Measurements from ENCODE around the gene ICOSLG. TPM values are rescaled to one million over a fixed set of nuclear protein-coding genes. Genes with fewer than 3 reads are reported as not detected.
A peak's percentile ranks its signal among the peaks of the same experiment; 100 is the strongest.

The ICOSLG gene
- total and polyA plus RNA-seq, 2 of the 13 experiments (the other 11 are each of a cell fraction or from before 2014, with no cell fraction given), result 0.51 to 1.3 TPM

DNA sequence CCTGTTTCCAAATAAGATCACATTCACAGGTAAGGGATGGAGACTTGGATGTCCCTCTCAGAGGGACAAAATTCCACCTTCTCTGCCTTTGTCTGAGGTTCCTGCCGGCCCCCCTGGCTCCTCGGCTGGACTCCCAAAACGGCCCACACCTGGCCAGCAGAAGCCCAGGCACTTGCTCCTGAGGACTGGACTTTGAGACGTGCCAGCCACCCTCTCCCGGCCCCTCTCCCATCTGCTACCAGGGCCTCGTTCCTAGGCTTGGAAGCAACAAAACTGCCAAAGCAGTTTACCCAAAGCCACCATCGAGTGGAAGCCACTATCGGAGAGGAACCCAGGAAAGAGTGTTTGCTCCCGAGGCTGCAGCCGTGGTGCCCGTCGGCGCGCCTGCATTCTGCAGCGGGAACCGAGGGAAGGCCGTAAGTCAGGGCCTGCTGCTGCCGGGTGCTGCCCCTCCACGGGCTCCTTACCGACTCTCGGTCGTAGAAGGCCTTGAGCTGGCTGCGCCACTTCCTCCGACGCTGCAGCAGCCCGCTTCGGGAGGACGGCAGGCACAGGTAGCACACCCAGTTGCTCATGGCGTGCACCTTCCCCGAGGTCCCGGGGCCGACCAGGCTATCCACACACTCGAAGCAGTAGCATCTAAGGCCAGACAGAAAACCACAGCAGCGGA, 17.4 kb upstream of the ICOSLG start:
- Histone ChIP-seq H3K9me3 (ENCODE audit: low read length) (no peaks in the 10 kb centered on the region), H3K9ac (ENCODE audit: insufficient read depth, low read depth, low read length) (no peak overlapping the region), H4K20me1 (ENCODE audit: insufficient read depth, low read length) (no peaks in the 10 kb centered on the region), H3K4me2 (ENCODE audit: low read depth, low read length) (no peak overlapping the region), H3K4me1 (ENCODE audit: insufficient read depth, low read length) (peaks cover 15% of the 10 kb centered on the region), H2AFZ (ENCODE audit: low read length) (no peak overlapping the region), H3K27me3 (ENCODE audit: control insufficient read depth in 1 of 2, insufficient read depth in 2 of 2, low read length in 2 of 2) (peaks cover 0 to 6% of the 10 kb centered on the region in 2 experiments; a peak in 1 of 5 replicates), H3K27ac (ENCODE audit: extremely low read length, insufficient read depth, low read length) (no peak overlapping the region), H3K36me3 (replicated peaks in 1 of 2; ENCODE audit: control insufficient read depth in 1 of 2, insufficient read depth in 2 of 2, low read length in 2 of 2) (no peaks in the 10 kb centered on the region), H3K4me3 (replicated peaks in 1 of 3; ENCODE audit: insufficient read depth in 1 of 3, low read depth in 2 of 3, low read length in 3 of 3) (no peak overlapping the region), H3K79me2 (ENCODE audit: insufficient read depth, low read length) (no peaks in the 10 kb centered on the region)
- ATAC-seq, result peak; percentile 21
- in situ Hi-C loops (cut with HindIII; ENCODE audit: extremely low pct_ligation_motif_present, low pct_unique_long_range_greater_than_20kb) (no loop called here), intact Hi-C loops (cut with micrococcal nuclease; ENCODE audit: unreplicated experiment) (no loop called here)
- WGBS (ENCODE audit: low lambda C conversion rate), result 63% methylated on average over 20 of the region's 34 CpGs
- no peak for DNase-seq (ENCODE audit: low spot score)
- no peak for FAIRE-seq
- CTCF ChIA-PET (ENCODE audit: low intra/inter-chr PET ratio, low total read pairs), result no interaction called here
- POLR2A ChIA-PET, result no interaction called here
- BruUV-seq (replicated peaks), result no TSS peak
- TF ChIP-seq FOXK1 (CRISPR knock-in tag; IDR thresholded peaks at IDR 0.05; ENCODE audit: borderline replicate concordance, low read depth), result 0 out of 2 replicates have a peak, but pooled peaks have one; percentile 10
- TF ChIP-seq PHB2 (IDR thresholded peaks at IDR 0.05; ENCODE audit: partially characterized antibody), result no peak
- TF ChIP-seq LRRFIP1 (CRISPR knock-in tag; conservative IDR thresholded peaks at IDR 0.05), result no peak
- no peak for TF ChIP-seq SOX13 (IDR thresholded peaks at IDR 0.05)
- TF ChIP-seq SOX13 (CRISPR knock-in tag; conservative IDR thresholded peaks at IDR 0.05 in 1 of 2, IDR thresholded peaks at IDR 0.05 in 1 of 2), result no peak
- TF ChIP-seq ZSCAN20 (CRISPR knock-in tag; IDR thresholded peaks at IDR 0.05; ENCODE audit: borderline replicate concordance), result no peak
- TF ChIP-seq NRL (CRISPR knock-in tag; IDR thresholded peaks at IDR 0.05; ENCODE audit: borderline replicate concordance), result no peak
- TF ChIP-seq KDM4B (CRISPR knock-in tag; IDR thresholded peaks at IDR 0.05), result no peak
- no peak for TF ChIP-seq KLF11 (CRISPR knock-in tag; IDR thresholded peaks at IDR 0.05)
- TF ChIP-seq ZBTB38 (CRISPR knock-in tag; IDR thresholded peaks at IDR 0.05), result 0 out of 2 replicates have a peak, but pooled peaks have one; percentile 34
- TF ChIP-seq CCDC6 (CRISPR knock-in tag; IDR thresholded peaks at IDR 0.05), result no peak
- TF ChIP-seq MED13 (CRISPR knock-in tag; IDR thresholded peaks at IDR 0.05), result no peak
- no peak for TF ChIP-seq ELF4 (CRISPR knock-in tag; IDR thresholded peaks at IDR 0.05; ENCODE audit: borderline replicate concordance)
- TF ChIP-seq ZNF687 (CRISPR knock-in tag; IDR thresholded peaks at IDR 0.05), result peak; percentile 37
- TF ChIP-seq HMGXB4 (CRISPR knock-in tag; IDR thresholded peaks at IDR 0.05; ENCODE audit: borderline replicate concordance in 1 of 2, low read depth in 1 of 2), result no peak
- no peak for TF ChIP-seq EEA1 (CRISPR knock-in tag; IDR thresholded peaks at IDR 0.05; ENCODE audit: borderline replicate concordance)
